ENCODE results near the gene SEPSECS. TPM values are rescaled to one million over a fixed set of nuclear protein-coding genes. Genes with fewer than 3 reads are reported as not detected.

Gene SEPSECS
- total and polyA plus RNA-seq, 9 of the 15 experiments (the other 6 are each of a cell fraction or from before 2014, with no cell fraction given): 3.9 to 17.2 (median 7.9) TPM

DNA sequence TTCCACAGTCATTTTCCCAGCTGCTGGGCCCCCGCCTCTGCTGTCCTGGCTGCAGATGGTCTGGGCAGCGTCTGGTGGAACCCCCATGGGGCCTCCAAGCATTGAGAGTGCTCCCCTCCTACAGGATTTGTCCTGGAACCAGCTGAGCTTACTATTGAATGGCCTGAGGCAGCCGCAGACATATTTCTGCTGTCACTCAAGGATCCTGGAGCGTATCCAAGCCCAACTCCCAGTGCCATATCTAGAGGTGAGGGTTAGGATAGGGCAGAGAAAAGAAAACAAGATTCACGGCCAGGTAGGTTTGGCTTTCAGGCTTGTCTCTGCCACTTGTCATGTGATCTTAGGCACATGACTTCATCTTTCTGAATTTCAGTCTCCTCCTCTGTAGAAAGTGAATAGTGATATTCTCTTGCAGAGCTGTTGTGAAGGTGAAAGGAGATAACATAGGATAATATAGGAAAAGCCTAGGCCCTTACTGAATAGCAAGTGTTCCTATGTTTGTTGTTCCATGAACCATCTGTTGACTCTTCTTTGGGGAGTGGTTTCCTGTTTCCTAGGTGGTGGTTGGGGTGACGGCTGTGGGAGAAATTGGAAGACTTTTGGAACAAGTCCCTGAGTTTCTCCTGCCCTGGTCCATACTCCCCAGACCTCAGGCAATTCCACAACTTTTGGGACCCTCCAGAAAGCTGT, 52.3 kb downstream of the SEPSECS start (continued):
- TF ChIP-seq, protein P1, sequence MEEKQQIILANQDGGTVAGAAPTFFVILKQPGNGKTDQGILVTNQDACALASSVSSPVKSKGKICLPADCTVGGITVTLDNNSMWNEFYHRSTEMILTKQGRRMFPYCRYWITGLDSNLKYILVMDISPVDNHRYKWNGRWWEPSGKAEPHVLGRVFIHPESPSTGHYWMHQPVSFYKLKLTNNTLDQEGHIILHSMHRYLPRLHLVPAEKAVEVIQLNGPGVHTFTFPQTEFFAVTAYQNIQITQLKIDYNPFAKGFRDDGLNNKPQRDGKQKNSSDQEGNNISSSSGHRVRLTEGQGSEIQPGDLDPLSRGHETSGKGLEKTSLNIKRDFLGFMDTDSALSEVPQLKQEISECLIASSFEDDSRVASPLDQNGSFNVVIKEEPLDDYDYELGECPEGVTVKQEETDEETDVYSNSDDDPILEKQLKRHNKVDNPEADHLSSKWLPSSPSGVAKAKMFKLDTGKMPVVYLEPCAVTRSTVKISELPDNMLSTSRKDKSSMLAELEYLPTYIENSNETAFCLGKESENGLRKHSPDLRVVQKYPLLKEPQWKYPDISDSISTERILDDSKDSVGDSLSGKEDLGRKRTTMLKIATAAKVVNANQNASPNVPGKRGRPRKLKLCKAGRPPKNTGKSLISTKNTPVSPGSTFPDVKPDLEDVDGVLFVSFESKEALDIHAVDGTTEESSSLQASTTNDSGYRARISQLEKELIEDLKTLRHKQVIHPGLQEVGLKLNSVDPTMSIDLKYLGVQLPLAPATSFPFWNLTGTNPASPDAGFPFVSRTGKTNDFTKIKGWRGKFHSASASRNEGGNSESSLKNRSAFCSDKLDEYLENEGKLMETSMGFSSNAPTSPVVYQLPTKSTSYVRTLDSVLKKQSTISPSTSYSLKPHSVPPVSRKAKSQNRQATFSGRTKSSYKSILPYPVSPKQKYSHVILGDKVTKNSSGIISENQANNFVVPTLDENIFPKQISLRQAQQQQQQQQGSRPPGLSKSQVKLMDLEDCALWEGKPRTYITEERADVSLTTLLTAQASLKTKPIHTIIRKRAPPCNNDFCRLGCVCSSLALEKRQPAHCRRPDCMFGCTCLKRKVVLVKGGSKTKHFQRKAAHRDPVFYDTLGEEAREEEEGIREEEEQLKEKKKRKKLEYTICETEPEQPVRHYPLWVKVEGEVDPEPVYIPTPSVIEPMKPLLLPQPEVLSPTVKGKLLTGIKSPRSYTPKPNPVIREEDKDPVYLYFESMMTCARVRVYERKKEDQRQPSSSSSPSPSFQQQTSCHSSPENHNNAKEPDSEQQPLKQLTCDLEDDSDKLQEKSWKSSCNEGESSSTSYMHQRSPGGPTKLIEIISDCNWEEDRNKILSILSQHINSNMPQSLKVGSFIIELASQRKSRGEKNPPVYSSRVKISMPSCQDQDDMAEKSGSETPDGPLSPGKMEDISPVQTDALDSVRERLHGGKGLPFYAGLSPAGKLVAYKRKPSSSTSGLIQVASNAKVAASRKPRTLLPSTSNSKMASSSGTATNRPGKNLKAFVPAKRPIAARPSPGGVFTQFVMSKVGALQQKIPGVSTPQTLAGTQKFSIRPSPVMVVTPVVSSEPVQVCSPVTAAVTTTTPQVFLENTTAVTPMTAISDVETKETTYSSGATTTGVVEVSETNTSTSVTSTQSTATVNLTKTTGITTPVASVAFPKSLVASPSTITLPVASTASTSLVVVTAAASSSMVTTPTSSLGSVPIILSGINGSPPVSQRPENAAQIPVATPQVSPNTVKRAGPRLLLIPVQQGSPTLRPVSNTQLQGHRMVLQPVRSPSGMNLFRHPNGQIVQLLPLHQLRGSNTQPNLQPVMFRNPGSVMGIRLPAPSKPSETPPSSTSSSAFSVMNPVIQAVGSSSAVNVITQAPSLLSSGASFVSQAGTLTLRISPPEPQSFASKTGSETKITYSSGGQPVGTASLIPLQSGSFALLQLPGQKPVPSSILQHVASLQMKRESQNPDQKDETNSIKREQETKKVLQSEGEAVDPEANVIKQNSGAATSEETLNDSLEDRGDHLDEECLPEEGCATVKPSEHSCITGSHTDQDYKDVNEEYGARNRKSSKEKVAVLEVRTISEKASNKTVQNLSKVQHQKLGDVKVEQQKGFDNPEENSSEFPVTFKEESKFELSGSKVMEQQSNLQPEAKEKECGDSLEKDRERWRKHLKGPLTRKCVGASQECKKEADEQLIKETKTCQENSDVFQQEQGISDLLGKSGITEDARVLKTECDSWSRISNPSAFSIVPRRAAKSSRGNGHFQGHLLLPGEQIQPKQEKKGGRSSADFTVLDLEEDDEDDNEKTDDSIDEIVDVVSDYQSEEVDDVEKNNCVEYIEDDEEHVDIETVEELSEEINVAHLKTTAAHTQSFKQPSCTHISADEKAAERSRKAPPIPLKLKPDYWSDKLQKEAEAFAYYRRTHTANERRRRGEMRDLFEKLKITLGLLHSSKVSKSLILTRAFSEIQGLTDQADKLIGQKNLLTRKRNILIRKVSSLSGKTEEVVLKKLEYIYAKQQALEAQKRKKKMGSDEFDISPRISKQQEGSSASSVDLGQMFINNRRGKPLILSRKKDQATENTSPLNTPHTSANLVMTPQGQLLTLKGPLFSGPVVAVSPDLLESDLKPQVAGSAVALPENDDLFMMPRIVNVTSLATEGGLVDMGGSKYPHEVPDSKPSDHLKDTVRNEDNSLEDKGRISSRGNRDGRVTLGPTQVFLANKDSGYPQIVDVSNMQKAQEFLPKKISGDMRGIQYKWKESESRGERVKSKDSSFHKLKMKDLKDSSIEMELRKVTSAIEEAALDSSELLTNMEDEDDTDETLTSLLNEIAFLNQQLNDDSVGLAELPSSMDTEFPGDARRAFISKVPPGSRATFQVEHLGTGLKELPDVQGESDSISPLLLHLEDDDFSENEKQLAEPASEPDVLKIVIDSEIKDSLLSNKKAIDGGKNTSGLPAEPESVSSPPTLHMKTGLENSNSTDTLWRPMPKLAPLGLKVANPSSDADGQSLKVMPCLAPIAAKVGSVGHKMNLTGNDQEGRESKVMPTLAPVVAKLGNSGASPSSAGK (IDR thresholded peaks at IDR 0.05): no peak
- TF ChIP-seq, protein P2, sequence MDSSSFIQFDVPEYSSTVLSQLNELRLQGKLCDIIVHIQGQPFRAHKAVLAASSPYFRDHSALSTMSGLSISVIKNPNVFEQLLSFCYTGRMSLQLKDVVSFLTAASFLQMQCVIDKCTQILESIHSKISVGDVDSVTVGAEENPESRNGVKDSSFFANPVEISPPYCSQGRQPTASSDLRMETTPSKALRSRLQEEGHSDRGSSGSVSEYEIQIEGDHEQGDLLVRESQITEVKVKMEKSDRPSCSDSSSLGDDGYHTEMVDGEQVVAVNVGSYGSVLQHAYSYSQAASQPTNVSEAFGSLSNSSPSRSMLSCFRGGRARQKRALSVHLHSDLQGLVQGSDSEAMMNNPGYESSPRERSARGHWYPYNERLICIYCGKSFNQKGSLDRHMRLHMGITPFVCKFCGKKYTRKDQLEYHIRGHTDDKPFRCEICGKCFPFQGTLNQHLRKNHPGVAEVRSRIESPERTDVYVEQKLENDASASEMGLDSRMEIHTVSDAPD (CRISPR knock-in tag; IDR thresholded peaks at IDR 0.05): no peak
- TF ChIP-seq HDAC6 (IDR thresholded peaks at IDR 0.05; ENCODE audit: low read depth, low read length): no peak
- TF ChIP-seq OTX1 (CRISPR knock-in tag; IDR thresholded peaks at IDR 0.05): no peak
- no peak for TF ChIP-seq HNRNPUL1 (IDR thresholded peaks at IDR 0.05; ENCODE audit: low read length)
- no peak for TF ChIP-seq SMAD2 (IDR thresholded peaks at IDR 0.05; ENCODE audit: low read depth, low read length)
- TF ChIP-seq KAT2B (IDR thresholded peaks at IDR 0.05; ENCODE audit: low read depth, low read length): no peak
- TF ChIP-seq SMARCA5 (IDR thresholded peaks at IDR 0.05): no peak
- TF ChIP-seq, protein P3, sequence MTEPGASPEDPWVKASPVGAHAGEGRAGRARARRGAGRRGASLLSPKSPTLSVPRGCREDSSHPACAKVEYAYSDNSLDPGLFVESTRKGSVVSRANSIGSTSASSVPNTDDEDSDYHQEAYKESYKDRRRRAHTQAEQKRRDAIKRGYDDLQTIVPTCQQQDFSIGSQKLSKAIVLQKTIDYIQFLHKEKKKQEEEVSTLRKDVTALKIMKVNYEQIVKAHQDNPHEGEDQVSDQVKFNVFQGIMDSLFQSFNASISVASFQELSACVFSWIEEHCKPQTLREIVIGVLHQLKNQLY (CRISPR knock-in tag; conservative IDR thresholded peaks at IDR 0.05): no peak
- TF ChIP-seq TEAD4 (IDR thresholded peaks at IDR 0.05; ENCODE audit: low read length): no peak
- TF ChIP-seq TEAD4 (CRISPR knock-in tag; IDR thresholded peaks at IDR 0.05; ENCODE audit: borderline replicate concordance): no peak
- TF ChIP-seq ARID1B (IDR thresholded peaks at IDR 0.05): no peak
- no peak for TF ChIP-seq ZNF134 (CRISPR knock-in tag; conservative IDR thresholded peaks at IDR 0.05)
- no peak for TF ChIP-seq NFXL1 (CRISPR knock-in tag; IDR thresholded peaks at IDR 0.05)
- no peak for TF ChIP-seq HIVEP1 (CRISPR knock-in tag; IDR thresholded peaks at IDR 0.05)
- no peak for TF ChIP-seq SRSF9 (IDR thresholded peaks at IDR 0.05; ENCODE audit: borderline replicate concordance, low read depth, low read length)
